Esophagus muscularis mucosa (tissue), 4 donors: ENCODE data around the gene SFXN5.

Source experiments
- CTCF ChIP-seq, 3 experiments: fragments of 200-600 bp in 2 of 3; fragments of 450-650 bp in 1 of 3; sonication (generic) in 2 of 3; IDR thresholded peaks; one replicate each; pipeline ENCODE4 v1.5.1; 2017 to 2019; ENCODE audit warnings: antibody characterized with exemption in 3 of 3, mild to moderate bottlenecking in 2 of 3, moderate library complexity in 1 of 3
- EP300 ChIP-seq: sonication (generic); formaldehyde crosslinking; IDR thresholded peaks from one replicate; pipeline ENCODE4 v1.6.1; 2017; ENCODE audit warnings: antibody characterized with exemption
- POLR2AphosphoS5 ChIP-seq, 2 donors: sonication (generic); formaldehyde crosslinking; IDR thresholded peaks; one replicate each; pipeline ENCODE4 v1.6.1; 2017; ENCODE audit warnings: antibody characterized with exemption in 2 of 2

DNA sequence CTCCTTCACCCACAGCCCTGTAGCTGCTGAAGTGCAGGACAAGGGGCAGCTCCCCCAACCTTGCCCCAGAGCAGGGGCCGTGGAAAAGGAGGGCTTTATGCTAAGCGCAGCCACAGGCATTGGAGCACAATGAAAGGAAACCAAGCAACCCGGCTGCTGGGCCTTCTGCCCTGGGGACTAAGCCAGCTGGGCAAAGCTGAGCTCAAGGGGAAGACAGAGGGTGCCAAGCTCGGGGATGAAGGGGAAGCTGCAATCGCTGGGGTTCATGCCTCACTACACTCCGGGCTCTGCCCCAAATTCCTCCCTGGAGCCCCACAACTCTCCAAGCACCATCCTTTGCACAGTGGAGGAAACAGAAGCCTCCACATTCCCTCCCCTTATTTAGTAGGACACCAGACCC lies 12.4 kb downstream of the SFXN5 start:
- TF ChIP-seq EP300, result no peak
- TF ChIP-seq CTCF (IDR thresholded peaks at IDR 0.05), result no peak
- TF ChIP-seq POLR2AphosphoS5 (IDR thresholded peaks at IDR 0.05), result no peak
